KOPT-K1 (cell line): ENCODE data around the gene ARHGEF40.

Source experiments
- H3K27ac ChIP-seq: fragments of 200-600 bp; sonication (generic); 2 replicates; pipeline ENCODE4 v1.5.1; 2016; ENCODE audit warnings: antibody characterized with exemption, mild to moderate bottlenecking, low read depth, low read length; ENCODE audit not compliant: poor library complexity, severe bottlenecking
- H3K36me3 ChIP-seq: fragments of 200-600 bp; sonication (generic); 2 replicates; pipeline ENCODE4 v1.5.1; 2017; ENCODE audit warnings: antibody characterized with exemption, mild to moderate bottlenecking, low read length, moderate library complexity; ENCODE audit not compliant: insufficient read depth
- H3K9me3 ChIP-seq: fragments of 200-600 bp; sonication (generic); 2 replicates; pipeline ENCODE4 v1.5.1; 2017; ENCODE audit warnings: antibody characterized with exemption, low read length, mild to moderate bottlenecking; ENCODE audit not compliant: insufficient read depth, poor library complexity, severe bottlenecking

ARHGEF40 gene

GRCh38 chr14:21068521-21069387 is 1.4 kb upstream of the ARHGEF40 start:
- no peaks in the 10 kb centered on the region for H3K36me3 ChIP-seq
- no peak overlapping the region for H3K27ac ChIP-seq

DNA sequence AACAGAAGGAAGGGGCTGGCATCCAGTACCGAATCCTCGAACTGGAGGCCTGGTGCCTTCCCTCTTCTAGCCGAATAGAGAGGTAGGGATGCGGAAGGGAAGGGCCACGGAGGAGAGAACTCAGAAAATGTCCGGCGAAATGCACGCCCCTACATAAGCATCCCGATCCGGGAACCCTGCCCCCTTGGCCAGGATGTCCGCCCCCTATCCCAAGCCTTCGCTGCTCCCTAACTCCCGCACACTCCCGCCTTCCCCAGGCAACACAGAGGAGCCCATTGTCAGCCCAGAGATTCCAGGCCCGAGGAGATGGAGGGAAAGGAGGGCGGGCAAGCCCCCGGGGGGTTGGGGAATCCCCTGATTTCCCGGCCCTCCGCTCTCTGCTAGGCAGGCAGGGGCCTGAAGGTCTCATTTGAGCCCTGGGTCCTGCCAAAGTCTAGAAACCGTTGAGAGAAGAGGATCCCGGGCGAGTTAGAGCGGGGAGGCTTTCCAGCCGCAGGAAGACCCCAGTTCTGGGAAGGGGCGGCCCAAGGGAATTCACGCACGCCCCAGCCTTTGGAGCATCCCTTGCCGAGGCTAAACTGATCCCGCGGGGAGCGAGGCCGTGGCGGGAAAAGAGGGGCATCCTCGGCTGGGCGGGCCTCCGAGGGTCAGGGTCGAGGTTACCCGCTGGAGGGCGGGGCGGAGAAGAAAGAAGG is 569 bp upstream of the ARHGEF40 start:
- Histone ChIP-seq H3K9me3 (no peaks in the 10 kb centered on the region), H3K27ac (no peak overlapping the region)

More at GRCh38 chr14:21068521-21069387, 1.4 kb upstream of the ARHGEF40 start:
- H3K9me3 ChIP-seq, result no peaks in the 10 kb centered on the region

DNA sequence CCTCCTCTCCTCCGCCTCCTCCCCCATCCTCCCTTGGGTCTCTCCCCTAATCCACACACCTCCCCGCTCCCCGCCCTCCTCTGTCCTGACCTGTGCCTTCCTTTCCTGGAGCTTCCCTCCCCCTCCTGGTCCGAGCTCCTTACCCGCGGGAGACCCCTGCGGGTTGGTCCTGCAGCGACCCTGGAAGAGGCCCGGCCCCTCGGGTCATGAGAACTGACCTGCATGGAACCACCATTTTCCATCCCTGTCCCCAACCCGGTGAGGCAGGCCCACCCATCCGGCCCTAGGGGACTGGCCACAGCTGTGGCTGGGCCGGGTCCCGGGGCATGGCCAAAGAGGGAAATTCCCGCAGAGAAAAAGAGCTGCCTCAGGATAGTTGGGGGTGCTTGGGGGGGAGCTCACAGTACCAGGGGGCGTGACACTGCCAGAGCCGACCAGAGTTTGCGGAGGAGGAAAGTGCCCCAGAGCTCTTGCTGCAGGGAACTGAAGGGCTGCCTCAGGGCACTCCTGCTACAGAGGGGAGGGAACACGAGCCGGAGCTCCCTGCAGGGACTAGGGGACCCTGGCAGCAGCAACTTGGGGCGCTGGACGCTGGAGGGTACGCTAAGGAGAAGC is 613 bp downstream of the ARHGEF40 start:
- no peaks in the 10 kb centered on the region for H3K36me3 ChIP-seq
- no peaks in the 10 kb centered on the region for H3K9me3 ChIP-seq
- H3K27ac ChIP-seq, result no peak overlapping the region

More for the DNA sequence above, 569 bp upstream of the ARHGEF40 start:
- no peaks in the 10 kb centered on the region for H3K36me3 ChIP-seq

GRCh38 chr14:21071225-21072030 is 1.3 kb downstream of the ARHGEF40 start:
- no peaks in the 10 kb centered on the region for H3K9me3 ChIP-seq
- H3K27ac ChIP-seq, result no peak overlapping the region
- no peaks in the 10 kb centered on the region for H3K36me3 ChIP-seq

DNA sequence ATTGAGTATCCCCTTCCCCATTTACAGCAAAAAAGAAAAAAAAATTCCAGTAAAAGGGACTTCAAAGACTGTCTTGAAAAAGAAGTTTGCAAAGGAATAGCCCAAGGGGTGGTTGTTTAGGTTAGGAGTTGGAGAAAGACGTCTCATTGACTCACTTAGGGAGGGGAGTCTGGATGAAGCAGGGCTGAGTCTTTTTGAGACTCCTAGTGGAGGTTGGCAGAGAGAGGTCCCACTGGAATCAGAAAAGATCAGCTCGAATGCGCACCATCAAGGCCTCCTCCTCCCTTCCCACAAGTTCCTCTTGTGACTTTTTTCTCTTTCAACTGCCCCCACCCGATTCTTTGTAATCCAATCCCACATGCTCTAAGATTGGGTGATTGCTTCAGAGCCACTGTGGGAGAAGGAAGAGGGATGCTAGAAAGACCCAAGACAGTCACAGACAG is 1.9 kb downstream of the ARHGEF40 start:
- Histone ChIP-seq H3K27ac (no peak overlapping the region), H3K36me3 (no peaks in the 10 kb centered on the region)

GRCh38 chr14:21072781-21073339 is 2.8 kb downstream of the ARHGEF40 start:
- H3K9me3 ChIP-seq, result no peaks in the 10 kb centered on the region
- no peaks in the 10 kb centered on the region for H3K36me3 ChIP-seq
- no peak overlapping the region for H3K27ac ChIP-seq

More for the DNA sequence above, 1.9 kb downstream of the ARHGEF40 start:
- H3K9me3 ChIP-seq, result no peaks in the 10 kb centered on the region

DNA sequence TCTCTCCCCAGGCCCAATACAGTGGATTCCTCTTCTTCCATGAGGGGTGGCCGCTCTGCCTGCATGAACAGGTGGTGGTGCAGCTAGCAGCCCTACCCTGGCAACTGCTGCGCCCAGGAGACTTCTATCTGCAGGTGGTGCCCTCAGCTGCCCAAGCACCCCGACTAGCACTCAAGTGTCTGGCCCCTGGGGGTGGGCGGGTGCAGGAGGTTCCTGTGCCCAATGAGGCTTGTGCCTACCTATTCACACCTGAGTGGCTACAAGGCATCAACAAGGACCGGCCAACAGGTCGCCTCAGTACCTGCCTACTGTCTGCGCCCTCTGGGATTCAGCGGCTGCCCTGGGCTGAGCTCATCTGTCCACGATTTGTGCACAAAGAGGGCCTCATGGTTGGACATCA is 3.8 kb downstream of the ARHGEF40 start:
- no peaks in the 10 kb centered on the region for H3K36me3 ChIP-seq
- H3K9me3 ChIP-seq, result no peaks in the 10 kb centered on the region
- no peak overlapping the region for H3K27ac ChIP-seq

DNA sequence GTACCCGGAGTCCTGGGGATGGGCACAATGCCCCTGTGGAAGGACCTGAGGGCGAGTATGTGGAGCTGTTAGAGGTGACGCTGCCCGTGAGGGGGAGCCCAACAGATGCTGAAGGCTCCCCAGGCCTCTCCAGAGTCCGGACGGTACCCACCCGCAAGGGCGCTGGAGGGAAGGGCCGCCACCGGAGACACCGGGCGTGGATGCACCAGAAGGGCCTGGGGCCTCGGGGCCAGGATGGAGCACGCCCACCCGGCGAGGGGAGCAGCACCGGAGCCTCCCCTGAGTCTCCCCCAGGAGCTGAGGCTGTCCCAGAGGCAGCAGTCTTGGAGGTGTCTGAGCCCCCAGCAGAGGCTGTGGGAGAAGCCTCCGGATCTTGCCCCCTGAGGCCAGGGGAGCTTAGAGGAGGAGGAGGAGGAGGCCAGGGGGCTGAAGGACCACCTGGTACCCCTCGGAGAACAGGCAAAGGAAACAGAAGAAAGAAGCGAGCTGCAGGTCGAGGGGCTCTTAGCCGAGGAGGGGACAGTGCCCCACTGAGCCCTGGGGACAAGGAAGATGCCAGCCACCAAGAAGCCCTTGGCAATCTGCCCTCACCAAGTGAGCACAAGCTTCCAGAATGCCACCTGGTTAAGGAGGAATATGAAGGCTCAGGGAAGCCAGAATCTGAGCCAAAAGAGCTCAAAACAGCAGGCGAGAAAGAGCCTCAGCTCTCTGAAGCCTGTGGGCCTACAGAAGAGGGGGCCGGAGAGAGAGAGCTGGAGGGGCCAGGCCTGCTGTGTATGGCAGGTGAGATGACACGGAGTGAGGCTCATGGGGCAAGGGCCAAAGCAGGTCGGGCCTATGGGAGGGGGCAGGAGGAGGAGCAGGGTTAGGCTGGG is 4.5 kb downstream of the ARHGEF40 start:
- Histone ChIP-seq H3K27ac (no peak overlapping the region), H3K36me3 (no peaks in the 10 kb centered on the region), H3K9me3 (no peaks in the 10 kb centered on the region)

DNA sequence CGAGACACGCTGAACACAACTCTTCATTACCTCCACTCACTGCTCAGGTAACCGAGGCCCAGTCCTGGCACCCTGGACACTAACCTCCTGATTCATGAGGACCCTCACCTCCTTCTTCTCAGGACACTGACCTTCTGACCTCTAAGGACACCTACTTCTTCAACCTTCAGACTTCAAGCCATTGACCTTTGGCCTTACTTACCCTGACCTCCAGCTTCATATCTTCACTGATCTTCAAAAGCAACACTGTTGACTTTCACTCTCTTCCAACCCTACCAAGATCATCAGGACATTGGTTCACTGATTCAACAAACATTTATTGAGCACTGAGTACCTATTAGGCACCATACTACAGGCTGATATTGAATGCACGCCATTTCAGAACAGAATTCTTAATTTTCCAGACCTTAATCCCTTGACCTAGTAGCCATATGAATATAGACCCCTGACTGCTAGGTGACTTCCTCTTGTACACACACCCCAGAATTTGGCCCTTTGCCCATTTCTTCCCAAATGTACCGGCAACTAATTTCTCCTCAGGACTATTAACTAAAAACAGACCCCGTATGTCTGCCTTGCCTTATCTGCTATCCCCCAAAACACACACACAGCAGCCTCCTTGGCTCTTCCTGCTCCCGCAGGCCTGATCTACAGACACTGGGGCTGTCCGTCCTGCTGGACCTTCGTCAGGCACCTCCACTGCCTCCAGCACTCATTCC is 5.8 kb downstream of the ARHGEF40 start:
- no peaks in the 10 kb centered on the region for H3K9me3 ChIP-seq
- no peaks in the 10 kb centered on the region for H3K36me3 ChIP-seq
- H3K27ac ChIP-seq, result no peak overlapping the region

DNA sequence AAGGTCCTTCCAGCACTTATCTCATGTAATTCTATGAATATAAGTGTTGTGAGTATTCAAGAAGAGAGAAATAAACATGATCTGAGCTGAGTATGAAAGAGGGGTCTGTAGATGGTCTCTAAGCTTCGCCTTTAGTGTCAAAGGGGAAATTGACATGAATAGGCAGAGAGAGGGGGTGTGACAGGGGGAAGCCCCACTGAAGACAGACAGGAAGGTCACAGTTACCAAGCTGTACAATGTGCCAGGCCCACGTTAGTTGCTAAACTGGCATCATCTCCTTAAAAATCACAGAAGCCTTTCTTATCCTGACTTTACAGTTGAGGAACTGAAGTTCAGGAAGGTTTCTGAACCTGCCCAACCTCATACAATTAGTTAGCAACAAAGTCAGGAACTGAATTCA is 7.6 kb downstream of the ARHGEF40 start:
- Histone ChIP-seq H3K36me3 (no peaks in the 10 kb centered on the region), H3K27ac (no peak overlapping the region), H3K9me3 (no peaks in the 10 kb centered on the region)

DNA sequence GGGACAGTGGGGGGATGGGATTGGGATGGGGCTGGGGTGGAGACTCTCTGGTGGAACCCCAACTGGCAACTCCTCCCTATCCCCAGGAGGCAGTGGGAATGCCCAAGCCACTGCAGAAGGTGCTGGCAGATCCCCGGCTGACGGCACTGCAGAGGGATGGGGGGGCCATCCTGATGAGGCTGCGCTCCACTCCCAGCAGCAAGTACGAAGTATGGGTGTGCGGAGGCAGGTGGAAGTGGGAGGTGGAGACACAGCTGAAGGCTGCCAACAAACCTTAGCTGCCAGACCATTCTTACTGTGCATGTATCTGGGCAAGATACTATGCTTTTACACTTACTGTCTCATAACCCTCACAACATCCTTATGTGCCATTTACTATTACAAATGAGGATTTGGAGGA is 8.2 kb downstream of the ARHGEF40 start:
- no peaks in the 10 kb centered on the region for H3K9me3 ChIP-seq
- H3K27ac ChIP-seq, result no peak overlapping the region
- H3K36me3 ChIP-seq, result no peaks in the 10 kb centered on the region

GRCh38 chr14:21078726-21079125 is 8.6 kb downstream of the ARHGEF40 start:
- Histone ChIP-seq H3K9me3 (no peaks in the 10 kb centered on the region), H3K27ac (no peak overlapping the region), H3K36me3 (no peaks in the 10 kb centered on the region)

DNA sequence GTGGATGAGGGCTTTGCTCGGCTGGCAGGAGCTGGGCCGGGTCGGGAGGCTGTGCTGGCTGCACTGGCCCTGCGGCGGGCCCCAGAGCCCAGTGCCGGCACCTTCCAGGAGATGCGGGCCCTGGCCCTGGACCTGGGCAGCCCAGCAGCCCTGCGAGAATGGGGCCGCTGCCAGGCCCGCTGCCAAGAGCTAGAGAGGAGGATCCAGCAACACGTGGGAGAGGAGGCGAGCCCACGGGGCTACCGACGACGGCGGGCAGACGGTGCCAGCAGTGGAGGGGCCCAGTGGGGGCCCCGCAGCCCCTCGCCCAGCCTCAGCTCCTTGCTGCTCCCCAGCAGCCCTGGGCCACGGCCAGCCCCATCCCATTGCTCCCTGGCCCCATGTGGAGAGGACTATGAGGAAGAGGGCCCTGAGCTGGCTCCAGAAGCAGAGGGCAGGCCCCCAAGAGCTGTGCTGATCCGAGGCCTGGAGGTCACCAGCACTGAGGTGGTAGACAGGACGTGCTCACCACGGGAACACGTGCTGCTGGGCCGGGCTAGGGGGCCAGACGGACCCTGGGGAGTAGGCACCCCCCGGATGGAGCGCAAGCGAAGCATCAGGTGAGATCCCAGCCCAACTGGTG is 11.5 kb downstream of the ARHGEF40 start:
- Histone ChIP-seq H3K9me3 (no peaks in the 10 kb centered on the region), H3K36me3 (no peaks in the 10 kb centered on the region), H3K27ac (no peak overlapping the region)
